NCI-H1048 (cell line): ENCODE results near the gene HIVEP3.

ENCODE experiments used
- DNase-seq: peaks from one replicate; lab custom pipeline; 2025; lab: John Stamatoyannopoulos, UW

HIVEP3 gene

DNA sequence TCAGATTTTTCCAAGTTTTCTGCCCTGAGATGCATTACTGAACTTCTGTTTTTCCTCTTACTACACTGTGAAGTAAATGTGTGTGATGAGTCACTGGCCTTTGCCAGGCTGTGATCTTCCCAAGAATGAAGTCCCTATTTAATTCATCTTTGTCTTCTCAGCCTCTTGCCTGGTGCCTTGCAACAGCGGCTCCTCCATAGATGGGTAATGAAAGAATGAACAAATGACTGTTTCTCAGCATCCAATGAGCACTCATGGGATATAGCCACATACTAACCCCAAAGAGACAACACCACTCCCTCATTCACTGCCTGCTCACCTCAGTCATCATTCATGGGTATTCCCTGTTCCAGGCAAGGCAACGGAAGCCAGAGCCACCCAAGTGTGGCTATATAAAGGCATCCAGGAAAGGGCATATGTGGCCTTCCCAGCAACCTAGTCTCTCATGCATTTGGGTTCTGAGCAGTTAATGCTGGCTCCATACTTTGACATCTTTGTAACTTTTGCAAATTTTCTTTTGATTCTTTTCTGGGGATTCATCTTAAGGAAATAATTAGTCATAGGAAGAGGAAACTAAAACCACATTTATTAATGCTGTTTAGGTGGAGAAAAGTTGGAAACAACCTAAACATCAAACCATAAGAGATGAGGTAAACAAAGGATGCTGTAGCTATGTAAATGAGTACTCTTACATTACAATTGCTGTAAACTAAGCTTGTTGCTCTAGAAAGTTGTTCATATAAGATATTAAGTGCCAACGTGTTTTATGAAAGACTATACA, 71.9 kb downstream of the HIVEP3 start:
- DNase-seq = no peak

- no peak for DNase-seq
These were observed 73.9 kb downstream of the HIVEP3 start for GRCh38 chr1:41844781-41845272.

GRCh38 chr1:41844255-41844654, 74.5 kb downstream of the HIVEP3 start:
- no peak for DNase-seq

GRCh38 chr1:41842993-41843755, 75.5 kb downstream of the HIVEP3 start:
- DNase-seq = no peak

GRCh38 chr1:41842326-41842725, 76.4 kb downstream of the HIVEP3 start:
- no peak for DNase-seq

GRCh38 chr1:41840592-41841246, 78.0 kb downstream of the HIVEP3 start:
- no peak for DNase-seq

GRCh38 chr1:41838266-41838665, 80.5 kb downstream of the HIVEP3 start:
- no peak for DNase-seq

- DNase-seq = no peak
These were observed 81.0 kb downstream of the HIVEP3 start for GRCh38 chr1:41837691-41838090.

DNA sequence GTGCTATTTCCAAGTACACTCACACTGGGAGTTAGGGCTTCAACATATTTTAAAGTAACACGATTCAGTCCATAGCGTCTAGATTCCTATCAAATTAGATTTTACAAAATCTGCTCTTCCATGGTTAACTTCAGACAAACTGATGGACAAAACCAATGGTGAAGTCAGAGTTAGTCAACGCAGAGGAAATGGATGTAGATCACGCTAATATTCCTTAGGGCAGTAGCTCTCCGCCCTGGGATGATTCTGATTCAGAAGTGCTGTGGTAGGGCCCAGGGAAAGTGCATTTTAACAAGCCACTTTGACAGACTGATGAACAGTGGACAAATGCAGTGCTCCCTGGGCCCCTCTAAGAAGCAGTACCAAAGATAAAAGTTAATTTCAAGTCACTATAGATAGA, 83.2 kb downstream of the HIVEP3 start:
- no peak for DNase-seq

GRCh38 chr1:41833519-41834000, 85.2 kb downstream of the HIVEP3 start:
- DNase-seq = no peak

DNA sequence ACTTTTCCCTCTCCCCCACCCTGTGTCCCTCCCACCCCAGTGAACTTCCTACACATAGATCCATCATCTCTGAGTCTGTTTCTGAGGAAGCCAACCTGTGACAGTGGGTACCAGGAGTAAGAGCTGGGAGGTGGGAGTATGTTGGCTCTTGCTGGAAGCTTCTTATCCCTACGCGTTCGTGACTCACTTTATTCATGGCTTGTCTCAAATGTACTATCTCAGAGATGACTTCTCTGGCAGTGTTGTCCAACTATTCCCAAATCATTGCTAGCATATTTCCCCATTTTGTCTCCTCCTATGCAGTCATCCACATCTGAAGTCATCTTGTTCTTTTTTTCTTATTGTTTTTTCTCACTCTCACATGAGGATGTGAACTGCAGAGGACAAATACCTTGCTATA, 88.0 kb downstream of the HIVEP3 start:
- no peak for DNase-seq

DNA sequence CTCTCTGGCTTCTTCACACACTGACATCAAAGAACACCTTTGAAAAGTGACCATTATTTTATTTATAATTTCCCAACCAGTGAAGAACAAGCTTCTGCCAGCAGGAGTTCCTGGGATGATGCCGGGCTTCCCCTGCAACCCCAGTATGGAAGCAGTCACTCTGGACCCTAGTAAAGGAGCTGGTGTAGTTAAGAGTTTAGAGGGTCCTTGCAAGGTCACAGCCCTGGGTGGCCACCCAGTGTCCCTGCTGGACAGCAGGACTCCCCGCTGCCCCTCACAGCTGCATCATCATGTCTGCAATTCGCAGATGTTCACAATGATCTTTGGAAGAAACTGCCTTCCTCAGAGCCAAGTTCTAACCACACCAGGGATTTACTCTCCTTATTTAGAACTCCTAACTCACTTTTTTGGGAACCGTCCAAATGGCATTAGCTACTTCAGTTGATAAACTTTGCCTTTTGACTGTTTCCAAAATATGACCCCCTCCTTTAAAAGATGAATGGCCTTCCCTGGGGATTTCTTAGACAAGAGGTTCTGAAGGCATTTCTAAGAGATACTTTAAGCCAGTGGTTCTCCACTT, 90.6 kb downstream of the HIVEP3 start:
- no peak for DNase-seq

DNA sequence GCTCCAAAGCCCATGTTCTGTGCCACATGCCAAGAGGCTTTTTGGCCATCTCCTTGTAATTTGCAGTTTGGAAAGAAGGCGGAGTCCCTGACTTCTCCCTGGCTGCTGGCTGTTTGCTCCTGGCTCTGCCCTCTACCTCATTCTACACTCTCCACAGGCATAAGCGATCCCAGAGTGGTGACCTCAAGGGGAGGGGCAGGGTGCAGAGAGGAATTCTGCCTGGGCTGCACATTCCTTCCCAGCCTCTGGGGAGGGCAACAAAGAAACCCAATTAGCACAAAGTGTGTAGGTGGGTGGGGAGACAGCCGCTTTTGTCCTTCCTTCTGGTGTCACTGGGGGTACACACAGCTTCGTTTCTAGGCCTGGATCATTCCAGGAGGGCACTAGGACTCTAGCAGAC, 95.3 kb downstream of the HIVEP3 start:
- DNase-seq = no peak

- DNase-seq = no peak
These were observed 95.9 kb downstream of the HIVEP3 start for GRCh38 chr1:41822866-41823265.

- DNase-seq = no peak
These were observed 98.9 kb downstream of the HIVEP3 start for GRCh38 chr1:41819843-41820242.

- no peak for DNase-seq
These were observed 99.7 kb downstream of the HIVEP3 start for GRCh38 chr1:41819069-41819468.

- DNase-seq = no peak
These were observed 102.7 kb downstream of the HIVEP3 start for GRCh38 chr1:41816061-41816460.

DNA sequence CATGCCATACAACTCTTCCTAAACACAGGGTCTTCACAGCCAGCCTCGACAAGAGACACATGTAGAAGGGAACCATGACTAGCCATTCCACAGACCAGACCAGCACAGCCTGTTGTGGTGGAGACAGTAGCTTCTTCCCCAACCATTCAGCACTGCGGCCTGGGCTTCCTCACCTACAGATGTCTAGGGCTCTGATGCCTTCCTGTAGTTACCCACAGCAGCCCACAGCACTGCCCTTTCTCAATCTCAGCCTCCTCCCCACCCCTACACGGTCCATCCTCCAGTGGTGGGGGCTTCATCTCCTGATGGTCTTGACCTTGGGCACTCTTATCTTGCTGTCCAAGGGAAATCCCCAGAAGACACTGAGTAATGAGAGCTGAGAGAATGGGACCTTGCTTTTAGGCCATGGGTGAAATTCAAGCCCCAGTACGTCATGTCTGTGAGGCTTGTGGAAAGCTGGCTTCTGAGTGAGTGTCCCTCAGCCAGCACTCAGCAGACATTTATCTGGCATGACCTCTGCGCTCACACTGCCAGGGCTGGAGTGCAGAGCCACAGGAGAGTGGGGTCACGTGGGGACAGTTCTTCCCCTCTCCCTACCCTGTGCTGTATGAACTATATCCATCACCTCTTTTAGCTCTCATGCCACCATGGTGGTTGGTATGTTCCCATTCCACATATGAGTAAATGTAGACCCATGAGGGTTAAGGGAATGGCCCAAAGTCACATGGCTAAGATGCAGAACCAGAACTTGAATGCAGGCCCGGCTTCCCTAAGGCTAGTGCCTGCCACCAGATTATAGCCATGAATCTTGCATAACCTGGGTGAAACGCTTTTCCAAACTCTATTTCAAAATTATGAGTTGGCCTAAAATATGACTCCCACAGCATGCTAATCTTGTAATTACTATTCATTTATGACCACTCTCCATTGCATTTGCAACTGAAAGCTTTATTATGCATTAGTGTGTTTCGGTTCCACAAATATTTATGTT, 104.7 kb downstream of the HIVEP3 start:
- DNase-seq = no peak

GRCh38 chr1:41813226-41813625, 105.5 kb downstream of the HIVEP3 start:
- no peak for DNase-seq

DNA sequence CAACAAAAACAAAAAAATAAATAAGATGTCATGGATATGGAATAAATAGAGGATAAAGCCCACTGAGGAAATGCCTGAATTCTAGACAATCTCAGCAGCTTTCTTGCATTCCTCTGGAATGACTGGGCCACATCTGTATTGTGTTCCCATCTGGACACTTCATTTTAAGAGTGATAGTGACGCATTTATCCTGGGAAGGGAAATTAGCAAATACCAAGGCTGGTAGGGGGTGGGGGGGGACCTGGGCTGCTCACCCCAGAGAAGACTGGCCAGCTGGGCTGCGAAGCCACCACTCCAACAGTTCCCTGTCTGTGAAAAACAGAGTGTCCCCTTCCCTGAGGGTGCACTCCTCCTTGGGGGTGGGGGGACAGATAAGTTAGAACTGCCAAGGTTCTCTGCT, 106.3 kb downstream of the HIVEP3 start:
- no peak for DNase-seq

DNA sequence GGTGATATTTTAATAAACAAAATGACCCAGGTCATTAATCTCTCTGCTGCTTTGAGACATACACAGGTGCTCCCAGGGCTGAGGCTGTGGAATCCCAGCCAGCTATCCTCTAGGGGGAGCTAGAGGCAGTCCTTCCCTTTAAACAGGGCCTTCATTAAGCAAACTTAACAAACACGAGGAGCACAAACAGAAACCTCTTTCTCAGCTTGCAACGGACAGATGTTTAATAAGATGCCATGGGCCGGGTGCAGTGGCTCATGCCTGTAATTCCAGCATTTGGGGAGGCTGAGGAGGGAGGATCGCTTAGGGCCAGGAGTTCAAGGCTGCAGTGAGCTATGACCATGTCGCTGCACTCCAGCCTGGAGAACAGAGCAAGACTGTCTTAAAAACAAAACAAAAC, 106.7 kb downstream of the HIVEP3 start:
- no peak for DNase-seq
